Keratinocyte (primary cell): ENCODE measurements around the gene MAGI2.

Experiments used
- EZH2 ChIP-seq: IDR thresholded peaks from one replicate; pipeline ENCODE4 v1.6.1; 2012; ENCODE audit warnings: inconsistent platforms, mild to moderate bottlenecking, low read length, moderate library complexity
- TF ChIP-seq, protein P1 (sequence below), 3 experiments: IDR thresholded peaks in 1 of 3; conservative IDR thresholded peaks in 1 of 3; optimal IDR thresholded peaks in 1 of 3; 2 replicates in 2 of 3; 3 replicates in 1 of 3; pipeline versions ENCODE3 to v1.5.1; 2011; ENCODE audit warnings: low read length in 3 of 3, mild to moderate bottlenecking in 3 of 3, moderate library complexity in 2 of 3, control low read depth in 1 of 3, inconsistent platforms in 1 of 3; ENCODE audit not compliant: insufficient read depth in 2 of 3; ENCODE audit errors: extremely low read depth in 1 of 3

DNA sequence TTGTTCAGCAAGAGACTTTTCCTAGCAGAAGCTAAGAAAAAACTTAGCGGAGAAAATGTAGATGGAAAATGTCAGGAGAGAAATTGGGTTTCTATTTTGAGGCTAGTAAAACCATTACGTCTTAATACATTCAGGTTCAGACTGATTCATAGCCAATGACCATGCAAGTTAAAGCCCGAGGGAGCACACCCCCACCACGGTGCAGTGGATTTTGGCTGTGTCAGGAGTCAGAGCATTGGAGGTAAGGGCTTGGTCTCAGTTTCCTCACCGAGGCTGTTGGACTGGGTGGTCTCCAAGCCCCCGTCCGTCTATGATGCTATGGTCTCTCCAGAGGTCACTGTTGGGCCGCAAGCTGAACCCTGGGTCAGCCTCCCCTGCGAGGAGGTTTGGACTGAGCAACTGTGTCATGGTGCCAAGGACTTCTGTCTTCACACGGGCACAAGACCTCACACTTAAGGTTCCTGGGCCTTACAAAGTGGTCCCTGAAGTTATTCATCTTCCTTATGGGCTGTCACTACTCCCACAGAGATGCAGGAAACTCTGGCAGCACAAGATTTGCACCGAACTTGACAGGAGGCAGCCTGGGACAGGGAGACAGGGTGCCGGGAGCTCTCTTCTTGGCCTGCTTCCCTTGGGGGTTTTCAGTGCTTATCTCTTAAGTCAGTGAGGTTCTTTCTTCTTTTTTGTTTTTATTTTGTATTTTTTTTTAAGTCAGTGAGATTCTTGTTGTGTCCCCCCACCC, 1468.1 kb downstream of the MAGI2 start:
- TF ChIP-seq, protein P1, sequence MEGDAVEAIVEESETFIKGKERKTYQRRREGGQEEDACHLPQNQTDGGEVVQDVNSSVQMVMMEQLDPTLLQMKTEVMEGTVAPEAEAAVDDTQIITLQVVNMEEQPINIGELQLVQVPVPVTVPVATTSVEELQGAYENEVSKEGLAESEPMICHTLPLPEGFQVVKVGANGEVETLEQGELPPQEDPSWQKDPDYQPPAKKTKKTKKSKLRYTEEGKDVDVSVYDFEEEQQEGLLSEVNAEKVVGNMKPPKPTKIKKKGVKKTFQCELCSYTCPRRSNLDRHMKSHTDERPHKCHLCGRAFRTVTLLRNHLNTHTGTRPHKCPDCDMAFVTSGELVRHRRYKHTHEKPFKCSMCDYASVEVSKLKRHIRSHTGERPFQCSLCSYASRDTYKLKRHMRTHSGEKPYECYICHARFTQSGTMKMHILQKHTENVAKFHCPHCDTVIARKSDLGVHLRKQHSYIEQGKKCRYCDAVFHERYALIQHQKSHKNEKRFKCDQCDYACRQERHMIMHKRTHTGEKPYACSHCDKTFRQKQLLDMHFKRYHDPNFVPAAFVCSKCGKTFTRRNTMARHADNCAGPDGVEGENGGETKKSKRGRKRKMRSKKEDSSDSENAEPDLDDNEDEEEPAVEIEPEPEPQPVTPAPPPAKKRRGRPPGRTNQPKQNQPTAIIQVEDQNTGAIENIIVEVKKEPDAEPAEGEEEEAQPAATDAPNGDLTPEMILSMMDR (optimal IDR thresholded peaks at IDR 0.05 in 1 of 3, IDR thresholded peaks at IDR 0.05 in 1 of 3, conservative IDR thresholded peaks at IDR 0.05 in 1 of 3; ENCODE audit: extremely low read depth in 1 of 3, insufficient read depth in 2 of 3, low read length in 3 of 3): no peak
- no peak for TF ChIP-seq EZH2
